GM10847 (cell line): ENCODE measurements around the gene LCT.

Experiments
- POLR2A ChIP-seq: IDR thresholded peaks from 2 replicates; pipeline ENCODE4 v1.6.1; 2011; ENCODE audit not compliant: insufficient read length; ENCODE audit errors: extremely low read depth

The LCT gene

DNA sequence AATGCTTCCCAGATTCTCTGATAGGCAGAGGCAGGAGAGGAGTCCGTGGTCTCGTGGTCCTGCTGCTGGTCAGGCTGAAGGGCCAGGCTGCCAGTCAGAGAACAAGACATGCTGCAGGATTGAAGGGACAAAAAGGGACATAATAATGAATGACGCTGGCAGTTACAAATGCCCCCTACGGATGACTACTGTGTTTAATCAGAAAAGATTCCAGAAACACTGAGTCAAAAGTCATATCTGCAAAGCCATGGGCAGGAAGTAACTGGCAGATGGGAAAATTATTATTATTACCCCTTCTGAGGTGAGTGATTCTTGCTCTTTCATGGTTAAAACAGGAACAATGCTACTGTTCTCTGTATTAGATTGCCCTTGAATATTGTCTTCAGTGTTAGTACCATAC is 19.0 kb downstream of the LCT start:
- TF ChIP-seq POLR2A, result no peak

GRCh38 chr2:135817466-135817865 is 19.5 kb downstream of the LCT start:
- no peak for TF ChIP-seq POLR2A

- TF ChIP-seq POLR2A, result no peak
These were observed 21.7 kb downstream of the LCT start for GRCh38 chr2:135815269-135815668.

GRCh38 chr2:135812907-135813511 is 24.0 kb downstream of the LCT start:
- TF ChIP-seq POLR2A, result no peak

- TF ChIP-seq POLR2A, result no peak
These were observed 33.7 kb downstream of the LCT start for GRCh38 chr2:135803278-135803677.

DNA sequence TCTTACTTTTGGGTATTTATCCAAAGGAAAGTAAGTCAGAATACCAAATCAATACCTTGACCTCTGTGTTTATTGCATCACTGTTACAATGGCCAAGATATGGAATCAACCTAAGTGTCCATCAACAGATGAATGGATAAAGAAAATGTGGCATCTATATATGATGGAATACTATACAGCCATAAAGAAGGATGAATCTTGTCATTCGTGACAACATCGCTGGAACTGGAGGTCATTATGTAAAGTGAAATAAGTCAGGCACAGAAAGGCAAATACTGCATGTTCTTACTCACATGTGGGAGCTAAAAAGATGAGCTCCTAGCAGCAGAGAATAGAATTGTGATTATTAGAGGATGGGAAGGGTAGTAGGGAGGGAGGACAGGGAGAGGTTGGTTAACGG is 34.6 kb downstream of the LCT start:
- no peak for TF ChIP-seq POLR2A

GRCh38 chr2:135800513-135801460 is 36.2 kb downstream of the LCT start:
- no peak for TF ChIP-seq POLR2A

GRCh38 chr2:135799738-135800137 is 37.2 kb downstream of the LCT start:
- no peak for TF ChIP-seq POLR2A

- no peak for TF ChIP-seq POLR2A
These were observed 38.2 kb downstream of the LCT start for GRCh38 chr2:135798762-135799161.

GRCh38 chr2:135798275-135798705 is 38.7 kb downstream of the LCT start:
- TF ChIP-seq POLR2A, result no peak

GRCh38 chr2:135797497-135798274 is 39.3 kb downstream of the LCT start:
- no peak for TF ChIP-seq POLR2A

DNA sequence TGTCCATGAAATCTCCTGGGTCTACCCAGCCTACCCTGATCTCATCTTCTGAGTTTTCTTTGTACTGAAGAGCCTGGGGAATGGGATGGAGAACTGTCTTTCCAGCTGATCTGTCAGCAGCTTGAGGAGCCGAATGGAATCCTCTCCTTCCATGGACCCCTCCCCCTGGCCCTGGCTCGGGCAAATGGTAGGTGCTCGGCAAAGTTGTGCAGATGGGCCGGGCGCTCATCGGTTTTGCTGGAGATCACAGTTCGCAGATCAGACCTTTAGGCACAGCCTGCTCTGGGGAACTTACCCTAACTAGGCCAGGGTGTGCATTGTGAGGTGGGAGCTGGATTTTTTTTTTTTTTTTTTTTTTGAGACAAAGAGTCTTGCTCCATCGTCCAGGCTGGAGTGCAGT is 40.4 kb downstream of the LCT start:
- no peak for TF ChIP-seq POLR2A

GRCh38 chr2:135792401-135793150 is 44.4 kb downstream of the LCT start:
- TF ChIP-seq POLR2A, result no peak

DNA sequence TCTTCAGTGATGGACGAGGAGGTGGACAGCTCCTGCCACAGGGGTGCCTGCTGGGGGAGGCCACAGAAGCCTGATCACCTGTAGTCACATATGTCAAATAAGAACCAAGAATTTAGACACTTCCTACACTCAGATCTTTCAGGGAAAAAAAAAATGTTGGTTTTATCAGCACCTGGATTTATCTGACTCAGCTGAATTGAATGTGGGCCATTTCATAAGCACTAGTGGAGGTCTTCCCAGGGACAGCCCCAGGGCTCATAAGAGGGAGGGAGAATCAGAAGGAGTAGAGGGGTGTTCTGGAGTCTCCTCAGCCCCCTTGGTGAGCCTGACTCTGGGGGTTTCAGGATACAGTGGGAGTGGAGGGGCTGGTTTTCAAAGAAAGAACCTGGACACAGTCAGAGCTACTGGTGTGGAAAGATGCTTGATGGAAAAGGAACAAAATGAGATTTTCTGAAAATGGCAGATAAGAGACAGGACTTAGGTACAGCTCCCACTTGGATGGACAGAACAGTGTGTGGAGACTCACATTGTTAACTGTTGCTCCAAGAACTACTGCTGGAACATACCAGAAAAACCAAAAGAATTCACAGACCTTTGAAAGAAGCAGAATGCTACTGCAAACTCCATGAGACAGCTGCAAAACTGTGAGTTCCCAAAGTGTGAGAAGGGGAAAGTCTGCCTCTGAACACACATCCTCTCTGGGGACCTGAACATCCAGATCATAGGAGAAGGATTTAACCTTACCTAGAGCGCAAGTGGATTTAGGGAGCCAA is 45.4 kb downstream of the LCT start:
- no peak for TF ChIP-seq POLR2A
